ENCODE data around the gene NID1. TPM values are rescaled to one million over a fixed set of nuclear protein-coding genes. Genes with fewer than 3 reads are reported as not detected.
"Not testable (repeated sequence)": the region's sequence is repeated elsewhere in the genome, so short reads cannot be mapped to it uniquely, and the experiment has no call there.

Gene NID1
- total and polyA plus RNA-seq, 2 donors: 158 to 207 TPM

DNA sequence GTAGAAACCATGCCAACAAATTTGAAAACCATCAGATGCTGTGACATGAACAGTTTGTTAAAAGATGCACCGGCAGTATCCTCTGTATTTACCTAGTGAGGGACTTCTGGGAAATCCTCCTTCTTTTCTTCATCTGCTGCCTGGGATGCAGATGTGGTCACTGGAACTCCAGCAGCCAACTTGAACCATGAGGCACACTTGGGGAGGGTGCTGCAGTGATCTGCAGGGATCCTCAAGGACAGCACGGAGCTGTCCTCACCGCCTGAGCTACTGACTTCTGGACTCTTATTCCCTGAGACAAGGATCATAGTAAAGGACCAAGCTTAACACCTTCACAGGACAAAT lies 19.5 kb upstream of the NID1 start:
- H3K36me3 ChIP-seq (ENCODE audit: insufficient read depth): no peaks in the 10 kb centered on the region
- no peak for DNase-seq (ENCODE audit: extremely low spot score)
- no peak overlapping the region for H3K27ac ChIP-seq (ENCODE audit: low read depth)
- WGBS: 89% methylated on average over 3 of the region's 3 CpGs
- H3K4me3 ChIP-seq (ENCODE audit: low read depth, low read length): no peak overlapping the region
- H3K4me1 ChIP-seq (ENCODE audit: insufficient read depth): no peaks in the 10 kb centered on the region

DNA sequence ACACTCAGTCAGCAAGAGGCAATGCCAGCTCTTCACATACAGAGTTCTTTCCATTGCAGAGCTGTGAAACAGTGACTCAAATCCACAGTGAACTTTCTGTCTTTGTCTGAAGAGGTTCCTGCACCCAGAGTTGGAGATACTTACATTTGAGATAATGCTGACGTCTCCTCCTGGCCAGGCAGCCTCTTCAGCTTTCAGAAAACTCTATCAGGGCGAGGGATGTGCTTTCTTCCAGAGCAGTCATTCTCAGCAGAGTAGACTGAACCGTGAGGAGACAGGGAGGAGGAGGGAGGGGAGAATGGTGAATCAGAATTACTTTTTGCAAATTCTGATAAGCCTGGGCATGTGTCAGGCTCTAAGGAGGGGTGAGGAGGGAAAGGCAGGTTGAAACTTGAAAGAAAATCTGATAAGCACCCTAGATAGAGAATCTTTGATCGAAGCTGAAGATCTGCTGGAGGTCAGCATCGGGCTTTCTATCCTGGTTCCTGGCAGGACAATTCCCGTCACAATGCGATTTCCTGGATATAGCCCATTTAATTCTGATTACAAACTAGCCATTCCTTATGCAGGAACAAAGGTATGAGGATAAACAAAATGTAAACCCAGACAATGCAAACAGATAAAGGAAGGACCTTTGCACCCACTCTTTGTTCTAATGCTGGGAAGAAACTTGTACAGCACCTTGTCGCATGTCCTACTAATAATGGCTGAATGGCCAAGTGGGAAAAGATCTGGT lies 18.9 kb upstream of the NID1 start:
- DNase-seq (ENCODE audit: extremely low spot score): no peak
- Histone ChIP-seq H3K4me3 (ENCODE audit: low read depth, low read length) (no peak overlapping the region), H3K27ac (ENCODE audit: low read depth) (no peak overlapping the region), H3K4me1 (ENCODE audit: insufficient read depth) (no peaks in the 10 kb centered on the region), H3K36me3 (ENCODE audit: insufficient read depth) (no peaks in the 10 kb centered on the region)
- 32% methylated on average over 8 of the region's 8 CpGs for WGBS

DNA sequence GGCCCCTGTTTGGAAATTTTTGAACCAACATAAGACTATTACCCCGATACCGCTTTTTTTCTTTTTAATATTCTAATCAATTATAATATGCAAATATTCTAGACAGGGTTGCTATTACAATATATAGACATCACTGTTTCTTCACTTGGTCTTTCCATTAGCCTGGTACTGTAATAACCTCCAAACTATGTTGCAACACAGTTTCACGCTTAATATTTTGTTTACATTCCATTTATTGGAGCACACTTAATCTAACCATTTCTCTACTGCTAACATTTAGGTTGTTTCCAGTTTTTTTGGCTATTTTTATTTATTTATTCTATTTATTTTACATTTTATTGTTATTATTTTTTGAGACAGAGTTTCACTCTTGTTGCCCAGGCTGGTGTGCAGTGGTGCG lies 17.6 kb upstream of the NID1 start:
- Histone ChIP-seq H3K36me3 (ENCODE audit: insufficient read depth) (no peaks in the 10 kb centered on the region), H3K4me1 (ENCODE audit: insufficient read depth) (no peaks in the 10 kb centered on the region), H3K27ac (ENCODE audit: low read depth) (no peak overlapping the region), H3K4me3 (ENCODE audit: low read depth, low read length) (no peak overlapping the region)
- 73% methylated on average over 4 of the region's 4 CpGs for WGBS
- DNase-seq (ENCODE audit: extremely low spot score): no peak

DNA sequence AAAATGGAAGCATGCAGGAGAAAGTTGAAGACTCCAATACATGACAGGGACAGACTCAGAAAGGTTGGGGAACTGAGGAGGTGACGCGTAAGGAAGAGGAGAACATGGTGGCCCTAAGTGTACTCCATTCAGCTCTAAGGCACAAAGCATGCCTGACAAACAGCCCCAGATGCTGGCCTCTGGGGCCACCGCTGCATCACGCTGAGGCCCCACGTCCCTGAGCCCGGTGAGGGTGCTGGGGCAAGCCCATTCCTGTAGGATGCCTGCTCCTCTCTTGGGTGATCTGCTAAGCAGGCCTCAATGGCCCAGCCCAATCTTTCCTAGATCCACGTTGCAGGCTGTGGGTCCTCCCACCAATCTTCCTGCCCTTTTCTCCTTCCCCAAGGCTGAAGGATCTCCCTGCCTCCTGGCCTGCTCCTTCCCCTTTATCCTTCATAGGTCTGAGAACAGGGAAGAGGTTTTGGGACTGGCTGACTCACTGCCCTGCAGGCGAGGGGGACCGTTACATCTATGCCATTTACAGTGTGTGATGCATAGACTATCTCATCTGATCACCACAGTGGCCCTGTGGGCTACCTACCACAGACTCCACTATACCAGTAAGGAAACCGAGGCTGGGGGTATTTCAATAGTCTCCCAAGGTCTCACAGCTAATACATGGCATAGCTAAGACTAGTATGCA lies 16.8 kb upstream of the NID1 start:
- Histone ChIP-seq H3K4me3 (ENCODE audit: low read depth, low read length) (no peak overlapping the region), H3K4me1 (ENCODE audit: insufficient read depth) (no peaks in the 10 kb centered on the region), H3K27ac (ENCODE audit: low read depth) (no peak overlapping the region), H3K36me3 (ENCODE audit: insufficient read depth) (no peaks in the 10 kb centered on the region)
- no peak for DNase-seq (ENCODE audit: extremely low spot score)
- 92% methylated on average over 10 of the region's 10 CpGs for WGBS

DNA sequence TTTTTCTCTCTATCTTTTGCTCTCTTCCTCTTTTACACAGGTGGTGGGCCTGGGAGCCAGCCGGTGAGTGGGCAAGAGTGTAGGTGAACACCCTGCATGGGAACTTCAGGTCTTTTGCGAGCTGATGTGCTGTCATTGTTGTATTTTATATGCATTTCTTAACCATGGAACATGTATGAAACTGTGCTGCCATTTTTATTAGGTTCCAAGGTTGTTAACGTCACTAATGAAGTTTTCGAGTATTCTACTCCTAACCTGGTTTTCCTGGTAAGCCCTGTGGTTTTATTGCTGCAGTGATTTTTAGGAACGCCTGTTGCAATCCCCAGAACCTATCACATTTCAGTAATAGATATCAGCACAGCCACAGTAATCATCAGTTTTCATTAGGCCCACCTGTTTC lies 14.8 kb upstream of the NID1 start:
- Histone ChIP-seq H3K4me1 (ENCODE audit: insufficient read depth) (no peaks in the 10 kb centered on the region), H3K4me3 (ENCODE audit: low read depth, low read length) (no peak overlapping the region), H3K36me3 (ENCODE audit: insufficient read depth) (no peaks in the 10 kb centered on the region), H3K27ac (ENCODE audit: low read depth) (no peak overlapping the region)
- no peak for DNase-seq (ENCODE audit: extremely low spot score)
- 90% methylated on average over 5 of the region's 5 CpGs for WGBS

DNA sequence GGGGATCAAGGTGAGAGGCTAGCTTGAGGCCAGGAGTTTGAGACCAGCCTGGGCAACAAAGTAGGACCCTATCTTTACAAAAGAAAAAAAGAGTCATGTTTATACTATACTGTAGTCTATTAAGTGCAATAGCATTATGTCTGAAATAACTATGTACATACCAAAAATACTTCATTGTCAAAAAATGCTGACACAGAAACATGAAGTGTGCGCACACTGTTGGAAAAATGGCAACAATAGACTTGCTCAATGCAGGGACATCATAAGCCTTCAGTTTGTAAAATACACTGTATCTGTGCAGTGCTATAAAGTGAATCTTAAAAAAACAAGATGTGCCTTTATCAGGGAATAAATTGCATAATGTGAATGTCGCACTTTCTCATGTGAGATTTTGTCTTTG lies 14.1 kb upstream of the NID1 start:
- H3K4me3 ChIP-seq (ENCODE audit: low read depth, low read length): no peak overlapping the region
- DNase-seq (ENCODE audit: extremely low spot score): no peak
- H3K27ac ChIP-seq (ENCODE audit: low read depth): no peak overlapping the region
- 92% methylated on average over 2 of the region's 2 CpGs for WGBS
- H3K36me3 ChIP-seq (ENCODE audit: insufficient read depth): no peaks in the 10 kb centered on the region
- H3K4me1 ChIP-seq (ENCODE audit: insufficient read depth): no peaks in the 10 kb centered on the region

DNA sequence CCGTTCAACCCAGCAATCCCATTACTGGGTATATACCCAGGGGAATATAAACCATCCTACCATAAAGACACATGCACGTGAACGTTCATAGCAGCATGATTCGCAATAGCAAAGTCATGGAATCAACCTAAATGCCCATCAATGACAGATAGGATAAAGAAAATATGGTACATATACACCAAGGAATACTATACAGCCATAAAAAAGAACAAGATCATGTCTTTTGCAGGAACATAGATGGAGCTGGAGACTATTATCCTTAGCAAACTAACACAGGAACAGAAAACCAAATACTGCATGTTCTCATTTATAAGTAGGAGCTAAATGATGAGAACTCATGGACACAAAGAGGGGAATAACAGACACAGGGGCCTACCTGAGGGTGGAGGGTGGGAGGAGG lies 13.2 kb upstream of the NID1 start:
- H3K36me3 ChIP-seq (ENCODE audit: insufficient read depth); DNase-seq (ENCODE audit: extremely low spot score); H3K27ac ChIP-seq (ENCODE audit: low read depth); H3K4me1 ChIP-seq (ENCODE audit: insufficient read depth); H3K4me3 ChIP-seq (ENCODE audit: low read depth, low read length): not testable (repeated sequence)
- WGBS: 96% methylated on average over 4 of the region's 4 CpGs

DNA sequence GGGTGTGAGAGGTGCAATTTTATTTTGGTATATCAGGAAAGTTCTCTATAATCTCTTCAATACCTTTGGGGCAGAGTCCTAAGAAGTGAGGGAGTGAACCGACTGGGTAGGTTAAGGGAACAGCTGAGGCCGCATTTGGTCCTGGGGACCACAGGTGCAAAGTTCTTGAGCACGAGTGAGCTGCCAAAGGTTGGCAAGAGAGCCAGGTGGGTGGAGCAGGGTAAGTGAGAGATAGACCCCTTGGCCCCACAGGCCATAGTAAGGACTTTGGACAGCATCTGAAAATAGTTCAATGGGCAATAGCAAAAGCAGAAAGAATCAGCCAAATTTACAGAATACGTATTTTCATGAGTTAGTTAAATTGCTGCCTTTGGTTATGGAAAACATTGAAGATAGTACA lies 11.0 kb upstream of the NID1 start:
- no peaks in the 10 kb centered on the region for H3K36me3 ChIP-seq (ENCODE audit: insufficient read depth)
- no peak overlapping the region for H3K4me3 ChIP-seq (ENCODE audit: low read depth, low read length)
- no peak overlapping the region for H3K27ac ChIP-seq (ENCODE audit: low read depth)
- DNase-seq (ENCODE audit: extremely low spot score): no peak
- 79% methylated on average over 4 of the region's 4 CpGs for WGBS
- no peaks in the 10 kb centered on the region for H3K4me1 ChIP-seq (ENCODE audit: insufficient read depth)

DNA sequence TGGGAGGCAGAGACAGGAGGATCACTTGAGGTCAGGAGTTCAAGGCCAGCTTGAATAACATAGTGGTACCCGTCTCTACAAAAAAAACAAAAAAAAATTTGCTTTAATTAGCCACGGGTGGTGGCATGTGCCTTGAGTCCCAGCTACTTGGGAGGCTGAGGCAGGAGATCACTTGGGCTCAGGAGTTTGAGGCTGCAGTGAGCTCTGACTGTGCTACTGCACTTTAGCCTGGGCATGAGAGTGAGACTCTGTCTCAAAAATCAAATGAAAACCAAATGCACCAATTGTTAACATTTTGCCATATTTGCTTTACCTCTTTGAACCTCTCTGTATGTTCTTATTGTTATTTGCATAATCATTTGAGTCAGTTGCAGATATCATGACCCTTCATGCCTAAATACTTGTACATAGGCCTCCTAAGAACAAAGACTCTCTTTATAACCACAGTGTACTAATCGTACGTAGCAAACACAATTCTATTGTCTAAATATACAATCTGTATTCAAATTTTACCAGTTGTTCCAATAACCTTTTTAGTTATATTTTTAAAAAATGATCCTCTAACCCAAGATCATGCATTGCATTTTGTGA lies 8.5 kb upstream of the NID1 start:
- H3K27ac ChIP-seq (ENCODE audit: low read depth): no peak overlapping the region
- DNase-seq (ENCODE audit: extremely low spot score): no peak
- H3K36me3 ChIP-seq (ENCODE audit: insufficient read depth): no peaks in the 10 kb centered on the region
- 90% methylated on average over 4 of the region's 4 CpGs for WGBS
- no peak overlapping the region for H3K4me3 ChIP-seq (ENCODE audit: low read depth, low read length)
- no peaks in the 10 kb centered on the region for H3K4me1 ChIP-seq (ENCODE audit: insufficient read depth)

DNA sequence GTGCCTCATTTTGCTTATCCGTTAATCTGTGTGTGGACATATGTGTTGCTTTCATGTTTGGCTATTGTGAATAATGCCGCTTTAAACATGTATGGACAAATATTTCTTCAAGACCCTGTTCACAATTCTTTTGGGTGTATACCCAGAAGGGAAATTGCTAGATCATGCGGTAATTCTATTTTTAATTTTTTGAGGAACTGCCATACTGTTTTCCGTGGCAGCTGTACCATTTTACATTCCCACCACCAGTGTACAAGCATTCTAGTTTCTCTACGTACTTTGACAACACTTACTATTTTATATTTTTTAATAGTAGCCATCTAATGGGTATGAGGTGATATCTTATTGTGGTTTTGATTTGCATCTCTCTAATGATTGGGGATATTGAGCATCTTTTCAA lies 7.1 kb upstream of the NID1 start:
- Histone ChIP-seq H3K27ac (ENCODE audit: low read depth) (no peak overlapping the region), H3K4me1 (ENCODE audit: insufficient read depth) (no peaks in the 10 kb centered on the region), H3K36me3 (ENCODE audit: insufficient read depth) (no peaks in the 10 kb centered on the region), H3K4me3 (ENCODE audit: low read depth, low read length) (no peak overlapping the region)
- no peak for DNase-seq (ENCODE audit: extremely low spot score)
- WGBS: 73% methylated on average over 5 of the region's 5 CpGs

DNA sequence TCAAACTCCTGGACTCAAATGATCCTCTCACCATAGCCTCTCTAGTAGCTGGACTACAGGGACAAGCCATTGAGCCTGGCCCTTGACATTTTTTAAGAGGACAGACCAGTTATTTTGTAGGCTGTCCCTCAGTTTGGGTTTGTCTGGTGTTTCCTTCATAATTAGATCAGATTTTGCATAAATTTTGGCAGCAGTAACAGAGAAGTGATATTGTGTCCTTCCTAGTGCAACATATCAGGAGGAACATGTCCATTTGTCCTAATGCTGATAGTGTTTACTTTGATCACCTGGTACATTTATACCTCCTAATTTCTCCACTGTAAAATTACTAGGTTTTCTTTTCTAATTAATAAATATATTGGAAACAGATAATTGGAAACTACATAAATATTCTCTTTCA lies 5.9 kb upstream of the NID1 start:
- Histone ChIP-seq H3K36me3 (ENCODE audit: insufficient read depth) (no peaks in the 10 kb centered on the region), H3K4me3 (ENCODE audit: low read depth, low read length) (no peak overlapping the region), H3K4me1 (ENCODE audit: insufficient read depth) (no peaks in the 10 kb centered on the region), H3K27ac (ENCODE audit: low read depth) (no peak overlapping the region)
- no peak for DNase-seq (ENCODE audit: extremely low spot score)

DNA sequence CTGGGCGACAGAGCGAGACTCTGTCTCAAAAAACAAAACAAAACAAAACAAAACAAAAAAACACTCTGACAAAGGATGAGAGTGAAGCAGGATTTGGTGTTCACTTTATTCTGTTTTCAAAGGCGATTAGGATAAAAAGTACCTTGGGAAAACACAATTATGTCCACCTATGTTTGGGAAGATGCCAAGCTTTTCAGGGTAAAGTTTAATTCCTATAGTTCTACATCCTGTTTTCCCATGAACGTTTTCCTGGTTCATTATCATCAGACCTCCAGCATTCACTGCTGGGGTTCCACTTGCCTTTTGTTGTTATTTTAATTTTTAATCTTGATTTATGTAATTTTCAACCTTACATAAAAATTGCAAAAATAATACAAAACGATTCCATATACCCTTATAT lies 4.9 kb upstream of the NID1 start:
- no peak for DNase-seq (ENCODE audit: extremely low spot score)
- Histone ChIP-seq H3K36me3 (ENCODE audit: insufficient read depth) (no peaks in the 10 kb centered on the region), H3K4me1 (ENCODE audit: insufficient read depth) (no peaks in the 10 kb centered on the region), H3K4me3 (ENCODE audit: low read depth, low read length) (no peak overlapping the region), H3K27ac (ENCODE audit: low read depth) (no peak overlapping the region)
- 85% methylated on average over 5 of the region's 5 CpGs for WGBS

DNA sequence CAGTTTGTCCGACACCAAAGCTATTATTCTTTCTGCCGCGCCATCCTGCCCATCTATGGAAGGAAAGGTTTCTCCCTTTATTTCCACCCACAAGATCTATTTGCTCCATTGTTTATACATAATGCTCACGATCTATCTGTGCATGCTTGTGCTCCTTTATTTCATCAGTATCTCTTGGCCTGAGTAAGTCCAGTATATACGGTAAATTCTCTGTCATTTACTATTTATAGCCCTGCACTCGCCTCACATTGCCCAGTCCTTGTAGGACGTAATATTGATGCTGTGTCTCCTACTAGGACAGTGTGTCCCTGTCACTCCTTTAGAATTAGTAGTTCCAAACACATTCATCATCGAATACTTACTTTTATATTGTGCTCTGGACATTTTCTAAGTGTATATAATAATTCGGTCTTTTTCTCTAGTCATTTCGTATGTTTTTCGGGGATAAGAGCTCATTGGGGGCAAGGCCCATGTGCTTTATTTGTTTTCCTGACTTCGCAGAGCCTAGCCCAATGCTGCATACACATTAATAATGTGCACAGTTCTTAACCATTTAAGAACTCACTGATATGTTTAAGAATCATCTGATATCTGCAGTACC lies 3.1 kb upstream of the NID1 start:
- WGBS: 28% methylated on average over 12 of the region's 12 CpGs
- DNase-seq (ENCODE audit: extremely low spot score): no peak
- no peaks in the 10 kb centered on the region for H3K36me3 ChIP-seq (ENCODE audit: insufficient read depth)
- H3K4me3 ChIP-seq (ENCODE audit: low read depth, low read length): no peak overlapping the region
- H3K4me1 ChIP-seq (ENCODE audit: insufficient read depth): no peaks in the 10 kb centered on the region
- no peak overlapping the region for H3K27ac ChIP-seq (ENCODE audit: low read depth)

DNA sequence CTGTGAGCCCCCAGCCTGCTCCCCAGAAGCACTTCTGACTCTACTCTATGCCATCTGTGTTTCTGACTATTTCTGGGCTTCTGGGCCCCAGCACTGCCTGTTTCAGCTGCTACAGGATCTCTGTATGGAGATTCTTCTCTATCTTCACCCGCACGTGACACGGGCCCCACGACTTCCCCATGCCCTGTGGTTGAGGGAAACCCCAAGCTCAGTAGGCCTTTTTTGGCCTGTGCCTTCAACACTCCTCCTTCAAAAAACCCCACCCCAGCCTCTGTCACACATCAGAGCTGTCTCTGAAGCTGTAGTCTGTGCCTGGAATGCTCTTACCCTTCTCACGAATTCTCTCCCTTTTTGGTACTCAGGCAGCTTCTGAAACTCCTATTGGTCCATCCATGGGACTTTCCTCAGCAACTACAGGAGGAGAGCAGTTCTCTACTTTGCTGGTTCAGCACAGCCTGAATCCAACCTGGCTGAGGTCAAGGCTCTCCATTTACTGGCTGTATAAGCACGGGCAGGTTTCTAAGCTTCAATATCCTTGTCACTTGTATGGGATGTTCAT lies 2.0 kb upstream of the NID1 start:
- no peaks in the 10 kb centered on the region for H3K36me3 ChIP-seq (ENCODE audit: insufficient read depth)
- H3K27ac ChIP-seq (ENCODE audit: low read depth): peak overlapping the region; percentile 64
- no peak overlapping the region for H3K4me3 ChIP-seq (ENCODE audit: low read depth, low read length)
- 32% methylated on average over 6 of the region's 6 CpGs for WGBS
- H3K4me1 ChIP-seq (ENCODE audit: insufficient read depth): no peaks in the 10 kb centered on the region
- DNase-seq (ENCODE audit: extremely low spot score): no peak

Data from urinary bladder (tissue), 4 donors.